GM08714 (cell line): ENCODE measurements around the gene DDIT4.
A peak's percentile ranks its signal among the peaks of the same experiment; 100 is the strongest.
"Not testable (repeated sequence)": the region's sequence is repeated elsewhere in the genome, so short reads cannot be mapped to it uniquely, and the experiment has no call there.

Experiments
- H3K4me3 ChIP-seq: fragments of 200-500 bp; sonication (Bioruptor generic); 2 replicates; pipeline ENCODE4 v1.5.1; 2014; ENCODE audit warnings: mild to moderate bottlenecking, low read length, inconsistent platforms
- ZNF274 ChIP-seq: IDR thresholded peaks from 2 replicates; pipeline ENCODE4 v1.6.1; 2012; ENCODE audit warnings: mild to moderate bottlenecking, low read depth, low read length

The DDIT4 gene

GRCh38 chr10:72257051-72257892 lies 16.5 kb upstream of the DDIT4 start:
- no peak for TF ChIP-seq ZNF274
- H3K4me3 ChIP-seq = no peak overlapping the region

- TF ChIP-seq ZNF274 = no peak
- no peak overlapping the region for H3K4me3 ChIP-seq
These were observed 15.1 kb upstream of the DDIT4 start for GRCh38 chr10:72258617-72259016.

- TF ChIP-seq ZNF274 = no peak
- H3K4me3 ChIP-seq = no peak overlapping the region; the same call in 1 of the 2 replicates
These were observed 14.1 kb upstream of the DDIT4 start for GRCh38 chr10:72259491-72260238.

- peak overlapping the region; percentile 61; the same call in 1 of the 2 replicates for H3K4me3 ChIP-seq
- TF ChIP-seq ZNF274 = no peak
These were observed 13.3 kb upstream of the DDIT4 start for GRCh38 chr10:72260239-72260975.

- no peak for TF ChIP-seq ZNF274
- peak overlapping the region; percentile 61 for H3K4me3 ChIP-seq
These were observed 12.5 kb upstream of the DDIT4 start for GRCh38 chr10:72260976-72261783.

- TF ChIP-seq ZNF274 = no peak
- peak overlapping the region; percentile 61; the same call in 1 of the 2 replicates for H3K4me3 ChIP-seq
These were observed 11.8 kb upstream of the DDIT4 start for GRCh38 chr10:72261784-72262404.

- TF ChIP-seq ZNF274 = no peak
- H3K4me3 ChIP-seq = no peak overlapping the region
These were observed 10.0 kb upstream of the DDIT4 start for GRCh38 chr10:72263613-72264241.

- no peak for TF ChIP-seq ZNF274
- no peak overlapping the region for H3K4me3 ChIP-seq
These were observed 9.2 kb upstream of the DDIT4 start for GRCh38 chr10:72264536-72264935.

- TF ChIP-seq ZNF274 = no peak
- no peak overlapping the region for H3K4me3 ChIP-seq
These were observed 8.2 kb upstream of the DDIT4 start for GRCh38 chr10:72265508-72265907.

GRCh38 chr10:72265990-72266865 lies 7.5 kb upstream of the DDIT4 start:
- TF ChIP-seq ZNF274 = no peak
- H3K4me3 ChIP-seq = no peak overlapping the region

GRCh38 chr10:72267381-72267780 lies 6.3 kb upstream of the DDIT4 start:
- TF ChIP-seq ZNF274 = no peak
- no peak overlapping the region for H3K4me3 ChIP-seq

GRCh38 chr10:72267819-72268399 lies 5.8 kb upstream of the DDIT4 start:
- H3K4me3 ChIP-seq = no peak overlapping the region
- TF ChIP-seq ZNF274 = no peak

GRCh38 chr10:72268475-72269200 lies 5.1 kb upstream of the DDIT4 start:
- not testable (repeated sequence) for H3K4me3 ChIP-seq
